ENCODE data around the gene SURF6.

Gene SURF6

GRCh38 chr9:133282464-133283238 lies 53.3 kb downstream of the SURF6 start:
- DNase-seq: no peak

- no peak for DNase-seq
These were observed 55.6 kb downstream of the SURF6 start for GRCh38 chr9:133280392-133280791.
